Esophagus muscularis mucosa (tissue), 4 donors: ENCODE results near the gene PLD1.

Source experiments
- CTCF ChIP-seq, 3 experiments: fragments of 200-600 bp in 2 of 3; fragments of 450-650 bp in 1 of 3; sonication (generic) in 2 of 3; IDR thresholded peaks; one replicate each; pipeline ENCODE4 v1.5.1; 2017 to 2019; ENCODE audit warnings: antibody characterized with exemption in 3 of 3, mild to moderate bottlenecking in 2 of 3, moderate library complexity in 1 of 3
- EP300 ChIP-seq: sonication (generic); formaldehyde crosslinking; IDR thresholded peaks from one replicate; pipeline ENCODE4 v1.6.1; 2017; ENCODE audit warnings: antibody characterized with exemption
- POLR2A ChIP-seq: fragments of 450-650 bp; IDR thresholded peaks from one replicate; pipeline ENCODE4 v1.6.1; 2017; ENCODE audit warnings: antibody characterized with exemption, moderate library complexity, mild to moderate bottlenecking, low read depth
- POLR2AphosphoS5 ChIP-seq, 2 donors: sonication (generic); formaldehyde crosslinking; IDR thresholded peaks; one replicate each; pipeline ENCODE4 v1.6.1; 2017; ENCODE audit warnings: antibody characterized with exemption in 2 of 2

GRCh38 chr3:171849617-171850319 is 39.5 kb upstream of the PLD1 start:
- TF ChIP-seq EP300 (no peak), CTCF (IDR thresholded peaks at IDR 0.05) (no peak), POLR2A (no peak), POLR2AphosphoS5 (IDR thresholded peaks at IDR 0.05) (no peak)
